Cerebellar nuclear complex (tissue), 1 donor: ENCODE measurements around the gene DNMT3A.
A peak's percentile ranks its signal among the peaks of the same experiment; 100 is the strongest.

Experiments used
- DNase-seq, 2 experiments: peaks; one replicate each; lab custom pipeline; 2025; lab: John Stamatoyannopoulos, UW

Gene DNMT3A

DNA sequence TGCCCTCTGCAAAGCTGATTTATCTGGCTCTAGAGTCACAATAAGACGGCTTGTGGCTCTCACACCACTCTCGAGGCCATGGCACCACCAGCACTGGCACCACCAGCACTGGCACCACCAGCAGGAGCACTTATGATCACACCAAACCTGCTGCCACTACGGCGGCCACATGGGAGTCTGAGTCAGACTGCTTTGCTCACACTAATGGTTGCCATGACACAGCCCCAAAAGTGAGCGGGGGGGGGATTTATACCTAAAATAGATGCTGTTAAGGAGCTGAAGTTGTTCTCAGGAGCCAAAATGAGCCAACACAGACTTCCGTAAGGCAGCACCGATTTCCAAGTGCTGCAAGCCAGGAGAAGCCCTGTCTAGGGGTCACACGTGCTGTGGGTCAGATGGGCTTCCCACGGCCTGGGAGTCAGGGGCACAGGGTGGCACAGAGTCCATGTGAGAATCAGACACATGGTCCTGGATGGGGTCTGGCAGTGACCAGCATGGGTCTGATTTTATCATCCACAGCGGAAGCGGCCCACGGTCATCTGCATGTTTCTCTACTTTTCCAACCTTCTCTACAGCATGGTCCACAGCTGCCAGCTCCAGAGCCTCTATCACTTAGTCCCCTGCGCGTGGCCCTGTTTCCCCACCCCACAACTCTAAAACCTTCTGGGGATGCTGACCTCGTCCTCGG lies 16.7 kb downstream of the DNMT3A start:
- DNase-seq: no peak

DNA sequence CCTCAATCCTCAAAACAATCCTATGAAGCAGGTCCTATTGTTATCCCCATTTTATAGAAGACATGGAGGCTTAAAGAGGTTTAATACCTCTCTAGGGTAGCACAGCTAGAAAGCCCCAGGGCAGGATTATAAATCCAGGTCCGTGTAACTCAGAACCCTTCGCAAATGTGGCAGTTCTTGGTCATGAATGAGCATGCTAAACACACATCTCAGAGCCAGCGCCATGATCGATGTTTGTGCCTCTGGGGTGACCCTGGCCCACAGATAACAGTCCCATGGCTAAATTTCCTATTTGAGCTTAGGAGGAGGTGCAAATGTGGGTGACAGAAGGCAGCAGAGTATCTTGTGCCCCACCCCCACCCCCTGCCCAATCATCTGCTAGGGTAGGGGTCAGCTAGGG lies 17.5 kb downstream of the DNMT3A start:
- DNase-seq: no peak

DNA sequence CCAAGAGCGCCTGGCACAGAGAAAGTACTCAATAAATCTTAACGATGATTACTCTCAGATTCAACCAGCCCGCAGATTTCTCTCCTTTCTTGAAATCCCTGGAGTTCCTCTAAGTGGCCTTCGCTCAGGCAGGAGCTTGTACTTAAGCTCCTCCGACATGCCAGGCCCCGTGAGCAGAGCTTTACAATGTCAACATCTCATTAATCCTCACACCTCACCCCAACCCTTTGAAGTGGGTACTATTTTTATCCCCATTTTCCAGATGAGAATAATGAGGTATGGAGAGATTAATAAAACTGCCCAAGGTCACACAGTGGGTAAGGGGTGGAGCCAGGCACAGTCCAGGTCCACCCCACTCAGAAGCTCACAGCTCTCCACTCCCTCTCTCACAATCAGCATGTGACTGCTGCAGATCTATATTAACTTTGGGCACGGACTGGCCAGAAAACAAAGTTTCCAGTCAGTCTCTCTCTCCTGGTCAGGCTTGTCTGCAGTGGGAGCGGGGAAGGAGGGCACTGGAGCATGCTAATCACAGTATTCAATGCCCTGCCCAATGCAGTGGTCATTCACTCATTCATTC lies 18.0 kb downstream of the DNMT3A start:
- DNase-seq: no peak

DNA sequence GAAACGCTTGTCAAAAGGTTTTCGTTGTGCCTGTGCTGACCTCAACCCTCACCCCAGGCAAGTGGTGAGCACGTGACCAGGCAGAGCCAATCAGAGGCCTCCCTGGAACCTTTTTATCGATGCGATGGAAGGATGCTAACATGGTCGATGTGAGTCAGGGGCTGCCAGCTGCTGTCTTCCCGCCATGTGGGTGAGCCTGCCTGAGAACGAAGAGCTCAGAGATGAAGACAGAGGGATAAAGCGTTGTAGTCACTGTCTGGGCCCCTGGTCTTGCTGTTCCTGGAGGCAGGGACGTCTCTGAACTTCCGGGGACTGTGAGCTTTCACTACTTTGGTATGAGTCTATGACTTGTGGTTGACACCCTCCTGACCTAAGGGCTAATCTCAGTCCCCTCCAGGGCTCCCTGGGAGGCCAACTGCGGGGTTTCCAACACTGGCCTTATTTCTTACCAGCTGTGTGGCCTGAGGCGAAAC lies 18.6 kb downstream of the DNMT3A start:
- DNase-seq: no peak

DNA sequence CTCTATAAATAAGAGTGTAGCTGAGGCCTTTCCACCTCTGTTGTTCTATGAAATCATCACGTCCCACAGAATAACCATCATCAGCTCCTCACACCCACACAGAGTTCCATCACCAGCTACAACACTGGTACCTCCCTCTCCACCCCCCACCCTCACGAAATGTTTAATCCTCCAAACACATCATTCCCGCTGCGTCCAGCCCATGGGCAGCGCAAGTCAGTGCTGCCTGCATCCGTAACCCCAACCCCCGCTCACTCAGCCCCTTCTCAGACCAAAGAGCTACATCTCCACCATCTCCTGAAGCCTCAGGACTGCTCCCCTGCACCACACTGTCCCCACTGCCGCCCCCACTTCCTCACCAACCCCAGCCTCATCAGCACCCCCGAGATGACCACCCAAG lies 19.4 kb downstream of the DNMT3A start:
- no peak for DNase-seq

DNA sequence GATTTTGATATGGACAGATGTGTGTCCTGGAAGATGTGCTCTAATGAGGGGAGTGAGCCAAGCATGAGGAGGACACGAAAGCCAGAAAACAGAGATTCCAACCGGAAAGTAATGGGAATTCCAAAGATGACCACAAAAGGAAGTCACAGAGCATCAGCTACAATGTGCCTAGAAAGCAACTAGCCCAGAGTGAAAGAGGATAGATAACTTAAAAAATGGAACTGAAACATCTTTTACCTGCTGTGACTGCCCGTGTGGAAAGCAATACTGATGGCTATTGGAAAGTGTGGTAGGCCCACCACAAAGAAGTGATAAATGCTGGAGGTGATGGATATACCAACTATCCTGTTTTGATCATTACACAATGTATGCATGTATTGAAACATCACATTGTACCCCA lies 21.6 kb downstream of the DNMT3A start:
- DNase-seq: no peak

DNA sequence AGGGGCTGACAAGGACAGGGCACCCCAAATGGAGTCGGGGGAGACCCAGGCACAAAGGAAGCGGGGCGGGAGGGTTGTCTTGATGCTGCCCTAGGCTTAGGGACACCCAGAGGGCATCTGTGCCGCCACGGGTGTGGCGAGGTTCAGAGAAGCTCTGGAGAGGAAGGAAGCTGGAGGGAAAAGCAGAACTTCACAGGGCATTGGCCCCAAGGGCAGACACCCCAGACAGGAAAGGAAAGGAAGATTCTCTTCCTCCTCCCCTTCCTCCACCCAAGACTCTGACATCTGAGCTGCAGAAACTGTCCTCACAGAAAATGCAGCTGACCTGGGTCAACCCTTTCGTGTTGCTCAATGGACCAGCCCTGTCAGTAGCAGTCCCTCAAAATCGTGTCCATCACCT lies 25.6 kb downstream of the DNMT3A start:
- DNase-seq: no peak

DNA sequence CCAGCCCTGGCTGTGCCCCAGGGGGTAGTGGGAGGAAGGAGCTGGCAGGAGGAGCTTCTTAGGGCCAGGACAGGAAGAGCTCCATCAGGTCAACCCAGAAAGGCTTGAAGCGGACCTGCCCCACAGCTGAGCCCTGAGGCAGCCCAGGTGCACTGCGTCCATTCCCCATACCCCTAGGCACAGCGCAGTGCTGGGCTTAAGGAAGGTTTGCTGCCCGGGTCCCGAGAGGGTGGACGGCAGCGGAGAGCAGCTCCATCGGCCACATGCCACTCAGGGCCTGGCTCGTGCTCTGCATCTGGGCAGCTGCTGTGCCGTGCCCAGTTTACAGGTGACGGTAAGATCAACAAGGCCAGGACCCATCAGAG lies 26.4 kb downstream of the DNMT3A start:
- no peak for DNase-seq

DNA sequence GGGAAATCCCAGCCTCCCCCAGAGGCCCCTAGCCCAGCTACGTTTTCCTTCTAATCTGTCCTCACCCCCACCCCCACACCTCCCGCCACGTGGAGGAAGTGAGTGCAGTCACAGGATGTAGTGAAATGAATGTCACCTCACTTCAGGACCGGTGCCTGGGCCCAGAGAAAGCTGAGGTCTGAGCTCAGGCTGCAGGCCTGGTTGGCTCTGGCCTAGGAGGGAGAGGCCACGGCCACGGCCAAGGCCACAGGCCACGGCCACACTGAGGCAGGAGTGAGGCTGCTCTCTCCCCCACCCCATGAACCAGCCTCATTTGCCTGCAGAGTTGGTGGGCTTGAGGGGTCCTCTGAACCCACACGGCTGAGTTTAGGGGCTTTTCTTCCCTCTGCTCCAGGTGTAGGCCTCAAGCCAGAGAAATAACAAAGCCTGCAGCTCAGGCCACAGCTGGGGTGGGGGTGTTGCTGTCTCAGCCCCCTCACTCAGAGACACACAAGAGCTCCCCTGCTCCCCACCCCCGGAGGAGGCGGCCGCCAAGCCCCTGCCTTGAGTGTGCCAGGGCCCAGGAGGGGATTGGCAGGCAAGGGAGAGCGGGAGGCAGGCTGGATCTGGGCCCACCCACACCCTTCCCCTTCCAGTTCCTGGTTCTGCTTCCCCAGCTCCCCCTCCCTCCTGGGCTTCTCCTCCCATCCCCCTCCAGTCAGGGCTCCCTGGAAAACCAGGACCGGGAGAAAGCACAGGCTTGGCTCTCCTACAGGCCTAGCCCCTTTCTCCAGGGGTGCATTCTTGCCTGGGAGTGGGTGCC lies 27.0 kb downstream of the DNMT3A start:
- DNase-seq: no peak

DNA sequence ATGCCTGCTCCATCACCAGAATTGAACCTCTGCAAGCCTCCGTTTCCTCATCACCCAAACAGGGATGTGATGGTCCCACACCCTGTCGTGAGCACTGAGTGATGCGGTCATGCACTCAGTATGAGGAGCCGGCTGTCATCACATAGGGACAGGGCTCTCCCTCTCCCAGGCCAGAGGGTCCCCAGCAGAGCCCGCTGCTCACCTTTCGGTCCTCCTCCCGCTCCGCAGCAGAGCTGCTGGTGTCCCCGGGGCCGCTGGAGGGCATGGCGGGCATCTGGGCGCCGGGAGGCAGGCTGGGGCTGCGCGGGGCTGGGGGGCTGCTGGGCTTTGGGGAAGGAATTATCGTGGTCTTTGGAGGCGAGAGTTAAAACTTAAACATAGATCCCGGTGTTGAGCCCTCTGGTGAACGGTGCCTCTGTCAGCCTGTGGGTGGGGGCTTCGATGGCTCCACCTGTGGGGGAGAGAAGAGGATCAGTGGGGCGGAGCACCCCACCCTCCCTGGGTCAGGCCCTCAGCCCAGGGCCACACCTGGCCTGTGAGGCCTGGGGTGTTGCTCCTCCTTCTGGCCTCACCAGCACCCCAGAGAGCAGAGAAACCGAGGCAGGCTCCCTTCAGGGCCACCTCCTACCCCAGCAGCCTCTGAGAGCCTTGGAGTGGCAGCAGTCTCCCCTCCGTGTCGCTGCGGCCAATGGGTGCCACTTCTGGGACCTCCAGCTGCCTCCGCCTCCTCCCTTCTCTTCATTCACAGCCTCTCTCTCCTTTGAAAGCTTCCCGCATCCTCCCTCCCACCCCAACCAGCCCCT lies 27.8 kb downstream of the DNMT3A start:
- DNase-seq: no peak

DNA sequence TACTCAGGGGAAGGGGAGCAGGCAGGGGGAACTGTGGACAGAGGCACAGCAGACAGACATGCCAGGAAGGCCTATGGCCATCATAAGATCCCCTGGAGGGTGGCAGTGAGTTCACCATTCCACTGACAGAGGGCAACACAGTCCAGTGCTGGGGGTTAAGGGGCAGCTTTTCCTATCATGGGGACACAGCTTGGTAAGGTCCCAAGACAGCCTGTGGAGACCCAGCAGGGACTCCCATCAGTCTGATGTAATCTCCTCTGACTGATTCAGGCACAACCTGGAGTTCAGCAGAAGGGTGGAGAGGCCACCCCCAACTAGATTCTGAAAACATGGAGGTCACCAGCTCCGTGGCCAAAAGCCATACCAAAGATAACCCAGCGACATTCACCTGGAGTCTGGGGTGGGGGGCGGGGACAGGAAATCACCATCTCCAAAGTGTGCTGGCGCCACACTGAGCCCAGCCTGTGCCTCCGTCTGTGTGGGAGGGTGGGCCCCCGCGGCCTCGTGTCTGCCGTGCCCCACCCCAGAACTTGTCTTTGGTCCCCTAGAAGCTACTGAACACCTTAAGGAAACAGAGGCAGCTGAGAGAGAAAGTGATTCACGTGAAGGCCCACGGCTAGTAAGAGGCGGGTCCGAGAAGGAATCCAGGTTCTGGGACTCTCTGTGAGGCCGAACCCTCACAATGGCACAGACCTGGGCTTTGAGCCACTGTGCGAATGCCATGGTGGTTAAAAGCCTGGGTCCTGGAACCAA lies 28.6 kb downstream of the DNMT3A start:
- DNase-seq: no peak

DNA sequence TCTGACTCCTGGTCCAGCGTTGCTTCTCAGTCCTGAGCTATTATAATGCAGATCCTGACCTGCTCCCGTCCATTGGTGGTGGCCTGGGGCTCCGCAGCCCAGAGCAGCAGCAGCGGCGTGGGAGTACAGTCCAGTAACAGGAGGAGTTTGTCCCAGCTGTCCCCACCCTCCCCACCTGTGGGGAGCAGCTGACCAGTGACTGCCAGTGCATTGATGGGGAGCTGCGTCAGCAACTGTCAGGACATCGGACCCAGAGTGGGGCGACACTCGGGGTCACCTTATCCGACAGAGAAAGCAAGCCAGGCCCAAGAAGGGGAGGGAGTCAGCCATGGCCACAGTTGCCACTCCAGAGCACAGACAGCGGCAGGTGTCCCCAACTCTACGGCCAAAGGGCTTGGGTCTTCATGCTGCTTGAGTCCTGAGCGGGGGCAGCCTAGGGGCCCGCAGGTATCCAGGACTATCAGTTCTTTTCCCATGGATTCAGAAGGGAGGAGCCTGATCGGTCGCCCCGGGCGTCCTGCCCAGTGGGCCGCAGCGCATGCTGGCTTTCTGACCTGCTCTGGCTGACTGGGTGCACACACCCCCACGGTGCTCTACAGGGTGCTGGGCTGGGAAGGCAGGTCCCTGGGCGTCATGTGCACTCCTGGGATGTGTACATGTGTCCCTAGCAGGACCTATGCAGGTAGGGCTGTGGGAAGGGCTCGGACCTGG lies 29.7 kb downstream of the DNMT3A start:
- DNase-seq: no peak

DNA sequence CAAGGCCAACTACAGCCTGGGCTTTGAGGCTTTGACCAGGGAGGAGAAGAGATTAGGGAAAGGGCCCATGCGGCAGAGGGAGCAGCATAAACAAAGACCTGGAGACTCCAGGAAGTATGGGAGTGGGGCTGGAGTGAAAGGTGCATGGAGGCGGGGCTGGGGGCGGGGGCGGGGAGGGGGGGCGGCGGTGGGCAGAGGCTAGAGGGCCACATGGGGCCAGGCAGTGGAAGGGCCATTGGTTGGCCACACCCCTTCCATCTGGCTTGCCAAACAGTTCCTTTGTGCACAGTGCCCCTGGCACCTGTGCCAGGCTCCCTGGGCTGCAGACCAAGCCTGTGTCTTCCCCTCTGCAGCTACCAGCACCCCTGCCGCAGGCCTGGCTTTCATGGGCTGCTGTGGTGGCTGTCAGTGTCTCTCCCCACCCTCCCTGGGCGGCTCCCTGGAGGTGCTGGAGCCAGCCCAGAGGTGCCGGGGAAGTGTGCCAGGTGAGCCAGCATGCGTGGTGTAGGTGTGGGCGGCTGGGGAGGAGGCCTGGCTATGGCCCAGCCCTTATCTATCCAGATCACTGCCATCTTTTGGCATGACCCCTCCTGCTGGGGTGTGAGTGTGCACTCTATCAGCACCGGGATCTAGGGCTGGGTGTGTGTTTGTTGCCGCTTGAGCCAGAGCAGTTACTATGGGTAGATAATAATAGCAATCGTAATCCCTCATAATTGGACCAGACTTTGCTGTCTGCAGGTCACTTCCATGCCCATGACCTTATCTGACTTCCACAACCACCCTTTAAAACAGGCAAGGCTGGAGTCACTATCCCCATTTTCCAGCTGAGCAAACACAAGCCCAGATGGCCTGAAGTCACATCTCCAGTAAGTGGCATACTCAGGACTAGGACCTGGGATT lies 30.5 kb downstream of the DNMT3A start:
- no peak for DNase-seq

DNA sequence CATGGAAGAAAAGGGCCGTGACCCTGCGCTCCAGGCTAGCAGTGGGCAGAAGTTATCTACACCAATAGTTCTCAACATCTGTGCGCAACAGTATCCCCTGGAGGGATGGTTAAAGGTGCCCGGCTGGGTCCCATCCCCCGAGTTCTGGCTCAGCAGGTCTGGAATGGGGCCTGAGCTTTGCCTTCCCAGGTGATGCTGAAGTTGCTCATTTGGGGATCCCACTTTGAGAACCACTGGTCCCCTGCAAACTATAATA lies 31.1 kb downstream of the DNMT3A start:
- DNase-seq: no peak

DNA sequence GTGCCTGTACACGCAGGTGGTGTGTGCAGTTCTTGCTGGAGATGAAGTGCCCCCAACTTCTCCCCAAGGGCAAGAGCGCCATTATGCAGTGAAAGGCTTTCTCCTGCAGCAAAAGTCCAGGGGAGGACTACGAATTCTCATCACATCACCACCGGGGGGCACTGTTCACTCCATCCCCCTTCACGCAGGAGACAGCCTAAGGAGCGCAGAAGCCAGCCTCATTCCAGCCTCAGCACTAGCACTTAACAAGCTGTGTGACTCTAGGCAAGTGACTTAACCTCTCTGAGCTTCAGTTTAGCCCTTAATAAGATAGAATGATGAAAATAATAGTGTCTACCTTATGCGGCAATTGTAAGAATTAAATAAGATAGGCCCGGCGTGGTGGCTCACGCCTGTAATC lies 32.3 kb downstream of the DNMT3A start:
- DNase-seq: no peak

DNA sequence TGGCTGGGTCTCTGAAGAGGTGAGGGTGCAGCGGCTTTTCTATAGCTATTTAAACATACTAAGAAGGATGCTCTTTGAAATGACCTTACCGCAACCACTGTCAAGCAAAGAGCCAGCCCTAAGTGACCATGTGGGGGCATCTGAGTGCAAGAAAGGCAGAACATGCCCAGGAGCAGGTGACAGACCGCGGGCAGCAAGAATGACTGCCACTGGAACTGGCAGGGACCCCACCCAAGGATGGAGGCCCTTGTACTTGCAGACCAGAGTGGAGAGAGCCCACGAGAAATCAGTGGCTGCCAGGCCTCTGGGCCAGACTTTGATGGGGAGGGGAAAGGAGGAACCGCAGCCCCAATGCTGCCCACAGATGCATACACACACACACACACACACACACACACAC lies 33.1 kb downstream of the DNMT3A start:
- no peak for DNase-seq

DNA sequence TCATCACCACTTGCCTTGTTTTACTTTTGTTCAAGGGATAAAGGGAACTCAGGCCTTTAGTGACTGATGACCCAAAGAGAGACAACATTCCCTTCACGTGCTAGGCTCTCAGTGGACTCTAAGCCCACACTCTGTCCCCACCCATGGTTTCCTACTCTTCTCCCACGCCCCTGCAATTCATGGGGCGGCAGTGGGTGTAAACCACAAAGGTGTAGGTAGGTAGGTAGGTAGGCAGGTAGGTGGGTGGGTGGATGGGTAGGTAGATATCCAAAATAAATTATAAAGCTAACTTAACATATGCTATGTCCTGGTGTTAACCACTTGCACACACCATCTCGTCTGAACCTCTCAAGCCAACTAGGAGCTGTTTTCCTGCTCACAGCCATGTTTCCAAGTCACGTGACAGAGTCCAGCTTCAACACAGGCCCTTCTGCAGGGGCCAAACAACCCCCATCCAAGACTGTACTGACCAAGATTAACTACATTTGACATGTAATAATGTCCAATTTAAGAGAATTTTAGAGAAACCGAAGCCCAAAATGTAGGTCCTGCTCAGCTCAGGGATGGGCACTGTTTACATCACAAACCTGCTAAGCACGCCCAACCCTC lies 33.7 kb downstream of the DNMT3A start:
- DNase-seq: no peak

DNA sequence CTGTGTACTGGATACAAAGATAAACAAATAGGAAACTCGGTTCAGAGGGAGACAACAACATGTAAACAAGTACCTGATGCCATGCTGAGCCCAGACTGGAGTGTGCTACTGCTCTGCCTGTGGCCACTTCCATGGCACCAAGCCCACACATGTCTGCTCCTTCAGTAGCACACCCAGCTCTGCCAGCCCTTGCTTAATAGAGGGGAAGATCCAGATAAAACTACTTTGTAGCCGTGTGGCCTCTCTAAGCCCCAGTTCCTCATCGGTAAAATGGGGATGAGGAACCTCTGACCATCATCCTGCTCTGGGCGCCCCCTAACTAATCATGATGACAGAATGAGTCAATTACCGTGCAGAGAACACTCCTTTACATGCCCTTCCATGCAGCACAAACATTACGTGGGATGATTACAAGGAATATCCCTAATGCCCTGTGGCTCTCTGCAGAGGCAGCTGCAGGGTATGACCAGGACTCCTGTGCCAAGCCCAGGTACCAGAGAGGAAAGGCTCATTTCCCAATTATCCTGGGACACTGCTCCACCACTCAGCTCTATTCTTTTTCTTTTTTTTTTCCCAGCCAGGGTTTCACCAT lies 34.9 kb downstream of the DNMT3A start:
- peak in 1 of 2 experiments; percentile 71 for DNase-seq

DNA sequence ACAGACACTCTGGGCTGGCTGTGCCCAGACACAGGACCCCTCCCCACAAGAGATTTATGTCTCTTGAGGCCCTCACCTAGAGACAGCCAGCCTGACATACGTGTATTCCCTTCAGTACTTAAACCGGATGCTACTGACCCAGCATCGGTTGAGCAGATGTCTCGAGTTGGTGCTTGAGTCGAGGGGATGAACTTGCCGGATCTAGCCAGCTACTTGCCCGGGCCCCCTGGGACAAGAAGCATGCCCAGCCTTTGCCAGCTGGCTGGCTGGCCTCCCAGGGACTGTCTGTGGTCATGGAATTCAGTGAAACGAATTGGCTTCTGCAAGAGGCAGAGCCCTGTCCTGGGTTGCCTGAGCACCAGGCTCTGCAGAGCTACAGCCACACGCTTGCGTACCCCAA lies 36.0 kb downstream of the DNMT3A start:
- no peak for DNase-seq
